IMR-90 (cell line): ENCODE results near the gene C19orf47. TPM values are rescaled to one million over a fixed set of nuclear protein-coding genes. Genes with fewer than 3 reads are reported as not detected.
A peak's percentile ranks its signal among the peaks of the same experiment; 100 is the strongest.

ENCODE experiments used
- ATAC-seq: fragments of 200-7000 bp; cut with Tn5 transposase; 2 replicates; pipeline ENCODE4 v1.9.1; 2020; ENCODE audit warnings: low read depth, mild to moderate bottlenecking, moderate library complexity
- BruUV-seq: library from RNA; stranded (reverse); fragments of 400-500 nt; replicated peaks from 2 replicates; lab custom pipeline; 2021; lab: Mats Ljungman, UMichigan
- CTCF ChIA-PET: fragments of 300-600 bp; formaldehyde crosslinking; extraction: SDS; loops from one replicate; lab custom pipeline; 2021; ENCODE audit warnings: antibody characterized with exemption; lab: Yijun Ruan, JAX
- POLR2A ChIA-PET: fragments of 300-600 bp; sonication (Branson Sonifier 250); formaldehyde crosslinking; loops from one replicate; lab custom pipeline; 2022; ENCODE audit warnings: antibody characterized with exemption; ENCODE audit not compliant: unreplicated experiment; lab: Charles Lee
- DNase-seq: peaks from one replicate; pipeline ENCODE4 v3.0.0; 2013
- H2AFZ ChIP-seq: replicated peaks from 2 replicates; pipeline ENCODE3; 2013; ENCODE audit warnings: low read length, mild to moderate bottlenecking; ENCODE audit not compliant: poor library complexity
- H2AK5ac ChIP-seq: 2 replicates; pipeline ENCODE4 v1.6.1; 2013; ENCODE audit warnings: low read depth, low read length, inconsistent platforms
- H2AK9ac ChIP-seq: replicated peaks from 2 replicates; pipeline ENCODE3; 2013; ENCODE audit warnings: mild to moderate bottlenecking, low read depth, low read length, moderate library complexity; ENCODE audit not compliant: poor library complexity
- H2BK120ac ChIP-seq: 2 replicates; pipeline ENCODE4 v1.6.1; 2013; ENCODE audit warnings: low read depth, low read length, inconsistent platforms
- H2BK15ac ChIP-seq: 3 replicates; pipeline ENCODE4 v1.6.1; 2013; ENCODE audit warnings: low read depth, low read length, inconsistent platforms
- H2BK20ac ChIP-seq: 2 replicates; pipeline ENCODE4 v1.6.1; 2013; ENCODE audit warnings: low read depth, mild to moderate bottlenecking, inconsistent platforms, low read length, moderate library complexity
- H2BK5ac ChIP-seq: 2 replicates; pipeline ENCODE4 v1.6.1; 2013; ENCODE audit warnings: mild to moderate bottlenecking, low read depth, low read length, inconsistent platforms; ENCODE audit not compliant: poor library complexity, severe bottlenecking
- H3K14ac ChIP-seq: replicated peaks from 2 replicates; pipeline ENCODE4 v1.6.1; 2013; ENCODE audit warnings: low read depth, low read length, inconsistent platforms
- H3K18ac ChIP-seq: 2 replicates; pipeline ENCODE4 v1.6.1; 2013; ENCODE audit warnings: low read depth, low read length, control low read depth
- H3K23ac ChIP-seq: 2 replicates; pipeline ENCODE4 v1.6.1; 2013; ENCODE audit warnings: low read depth, low read length, inconsistent platforms
- H3K27ac ChIP-seq: 2 replicates; pipeline ENCODE4 v1.5.1; 2013; ENCODE audit warnings: mild to moderate bottlenecking, control low read depth, low read length; ENCODE audit not compliant: insufficient read depth
- H3K27me3 ChIP-seq: 2 replicates; pipeline ENCODE4 v1.6.1; 2013; ENCODE audit warnings: low read length; ENCODE audit not compliant: control insufficient read depth, insufficient read depth
- H3K36me3 ChIP-seq: 2 replicates; pipeline ENCODE4 v1.6.1; 2013; ENCODE audit warnings: low read length, mixed read lengths; ENCODE audit not compliant: control insufficient read depth, insufficient read depth
- H3K4ac ChIP-seq: 2 replicates; pipeline ENCODE4 v1.6.1; 2013; ENCODE audit warnings: low read depth, low read length, inconsistent platforms
- H3K4me1 ChIP-seq: 2 replicates; pipeline ENCODE4 v1.6.1; 2013; ENCODE audit warnings: low read length, mixed read lengths; ENCODE audit not compliant: control insufficient read depth, insufficient read depth
- H3K4me2 ChIP-seq: 2 replicates; pipeline ENCODE4 v1.6.1; 2013; ENCODE audit warnings: low read depth, mild to moderate bottlenecking, control low read depth, low read length, moderate library complexity
- H3K4me3 ChIP-seq: 2 replicates; pipeline ENCODE4 v1.5.1; 2013; ENCODE audit warnings: low read depth, mild to moderate bottlenecking, control low read depth, low read length, moderate library complexity; ENCODE audit not compliant: insufficient read depth
- H3K56ac ChIP-seq: 2 replicates; pipeline ENCODE4 v1.6.1; 2013; ENCODE audit warnings: low read length, inconsistent platforms; ENCODE audit not compliant: insufficient read depth; ENCODE audit errors: extremely low read depth
- H3K79me1 ChIP-seq, 2 experiments: 2 replicates each; pipeline ENCODE4 v1.6.1; 2013; ENCODE audit warnings: low read length in 2 of 2, inconsistent platforms in 1 of 2, low read depth in 1 of 2
- H3K9ac ChIP-seq: 2 replicates; pipeline ENCODE4 v1.6.1; 2013; ENCODE audit warnings: low read depth, low read length, control low read depth
- H3K9me1 ChIP-seq: 2 replicates; pipeline ENCODE4 v1.6.1; 2013; ENCODE audit warnings: low read length, inconsistent platforms; ENCODE audit not compliant: insufficient read depth
- H3K9me3 ChIP-seq: 2 replicates; pipeline ENCODE4 v1.6.1; 2013; ENCODE audit warnings: low read length; ENCODE audit not compliant: control insufficient read depth, insufficient read depth
- H4K20me1 ChIP-seq: 2 replicates; pipeline ENCODE4 v1.6.1; 2013; ENCODE audit warnings: low read length, inconsistent platforms; ENCODE audit not compliant: insufficient read depth
- H4K5ac ChIP-seq: 2 replicates; pipeline ENCODE4 v1.6.1; 2013; ENCODE audit warnings: mild to moderate bottlenecking, low read depth, low read length, control low read depth
- H4K8ac ChIP-seq, 2 experiments: 2 replicates each; pipeline ENCODE4 v1.6.1; 2013; ENCODE audit warnings: low read depth in 2 of 2, low read length in 2 of 2, control low read depth in 1 of 2, inconsistent platforms in 1 of 2
- H4K91ac ChIP-seq: 2 replicates; pipeline ENCODE4 v1.6.1; 2013; ENCODE audit warnings: low read depth, low read length, inconsistent platforms; ENCODE audit not compliant: insufficient read depth
- BHLHE40 ChIP-seq: fragments of 150-350 bp; IDR thresholded peaks from 2 replicates; pipeline ENCODE4 v1.6.1; 2016; ENCODE audit warnings: mild to moderate bottlenecking, low read depth, low read length
- CEBPB ChIP-seq: IDR thresholded peaks from 2 replicates; pipeline ENCODE4 v1.6.1; 2012; ENCODE audit warnings: low read depth, low read length, improper control_type of control experiment
- CHD1 ChIP-seq: IDR thresholded peaks from 2 replicates; pipeline ENCODE4 v1.6.1; 2012; ENCODE audit warnings: low read depth, low read length, improper control_type of control experiment
- CTCF ChIP-seq: conservative IDR thresholded peaks from 2 replicates; pipeline ENCODE4 v1.5.1; 2012; ENCODE audit warnings: mild to moderate bottlenecking, low read depth, low read length, improper control_type of control experiment
- ELK1 ChIP-seq: fragments of 150-350 bp; IDR thresholded peaks from 2 replicates; pipeline ENCODE4 v1.6.1; 2016; ENCODE audit warnings: low read depth, mild to moderate bottlenecking, low read length, moderate library complexity, borderline replicate concordance
- FOS ChIP-seq: fragments of 150-350 bp; IDR thresholded peaks from 2 replicates; pipeline ENCODE4 v1.6.1; 2016; ENCODE audit warnings: low read depth, low read length
- MAFK ChIP-seq: IDR thresholded peaks from 2 replicates; pipeline ENCODE4 v1.6.1; 2012; ENCODE audit warnings: low read depth, low read length, improper control_type of control experiment
- MAZ ChIP-seq: IDR thresholded peaks from 2 replicates; pipeline ENCODE4 v1.6.1; 2012; ENCODE audit warnings: low read depth, mild to moderate bottlenecking, low read length, improper control_type of control experiment, moderate library complexity, borderline replicate concordance
- NFE2L2 ChIP-seq: fragments of 150-350 bp; IDR thresholded peaks from 2 replicates; pipeline ENCODE4 v1.6.1; 2016; ENCODE audit warnings: low read depth, mild to moderate bottlenecking, low read length
- POLR2A ChIP-seq: IDR thresholded peaks from 2 replicates; pipeline ENCODE4 v1.6.1; 2012; ENCODE audit warnings: mild to moderate bottlenecking, low read depth, low read length
- RAD21 ChIP-seq: IDR thresholded peaks from 2 replicates; pipeline ENCODE4 v1.6.1; 2012; ENCODE audit warnings: low read length, improper control_type of control experiment
- RCOR1 ChIP-seq: IDR thresholded peaks from 2 replicates; pipeline ENCODE4 v1.6.1; 2012; ENCODE audit warnings: mild to moderate bottlenecking, low read length, improper control_type of control experiment; ENCODE audit not compliant: insufficient replicate concordance
- RFX5 ChIP-seq: IDR thresholded peaks from 2 replicates; pipeline ENCODE4 v1.8.0; 2012; ENCODE audit warnings: low read depth, mild to moderate bottlenecking, low read length, moderate library complexity
- SMC3 ChIP-seq: fragments of 150-350 bp; IDR thresholded peaks from 2 replicates; pipeline ENCODE4 v1.6.1; 2016; ENCODE audit warnings: low read depth, mild to moderate bottlenecking, antibody characterized with exemption, low read length, moderate library complexity
- USF2 ChIP-seq: fragments of 150-350 bp; IDR thresholded peaks from 2 replicates; pipeline ENCODE4 v1.6.1; 2017; ENCODE audit warnings: mild to moderate bottlenecking, antibody characterized with exemption, low read length, low read depth
- WGBS, 2 experiments: methylation state at CpG; one replicate each; pipeline versions ENCODE4 v1.1.5 to v1.1.7; 2013; ENCODE audit warnings: missing lambda C conversion rate in 2 of 2; ENCODE audit not compliant: insufficient read length in 1 of 2; ENCODE audit errors: extremely low coverage in 2 of 2; 5-methylcytosine and 5-hydroxymethylcytosine counted together
- dilution Hi-C: fragments of 300-500 bp; cut with HindIII; formaldehyde crosslinking; loops from one replicate; pipeline ENCODE4 v1.14.3; 2018; ENCODE audit warnings: low sequenced_read_pairs; ENCODE audit not compliant: unreplicated experiment
- in situ Hi-C: fragments of 300-500 bp; cut with MboI; formaldehyde crosslinking; loops from 3 replicates; pipeline ENCODE4 v1.14.3; 2019; ENCODE audit warnings: low sequenced_read_pairs, inconsistent platforms, mixed read lengths
- intact Hi-C: fragments of 100-400 bp; cut with micrococcal nuclease; formaldehyde crosslinking; loops from 2 replicates; pipeline ENCODE4 v1.10.0; 2022
- polyA plus RNA-seq, 3 experiments: library from polyadenylated mRNA; depleted of rRNA; stranded (reverse); fragments of >200 nt; gene quantifications; 2 replicates each; pipeline ENCODE4 v1.2.3, GENCODE V29; 2012; ENCODE audit warnings: low replicate concordance in 1 of 3
- total RNA-seq: library from RNA; depleted of rRNA; stranded (reverse); fragments of >200 nt; gene quantifications from 2 replicates; pipeline ENCODE4 v1.2.3, GENCODE V29; 2012

The C19orf47 gene
- total and polyA plus RNA-seq, 2 of the 4 experiments (the other 2 are of a cell fraction): 3.6 to 16.3 TPM

GRCh38 chr19:40342644-40343311 is 5.4 kb downstream of the C19orf47 start:
- no peak overlapping the region for H2AFZ ChIP-seq
- intact Hi-C loops: no loop called here
- H2BK15ac ChIP-seq: no peak overlapping the region
- no peaks in the 10 kb centered on the region for H3K9me3 ChIP-seq
- no peak overlapping the region for H3K56ac ChIP-seq
- H2BK20ac ChIP-seq: no peak overlapping the region
- TF ChIP-seq RFX5: no peak
- TF ChIP-seq CEBPB: no peak
- TF ChIP-seq BHLHE40: no peak
- TF ChIP-seq RAD21: no peak
- TF ChIP-seq POLR2A: no peak
- no peak for TF ChIP-seq MAZ
- TF ChIP-seq RCOR1: no peak
- no peak for TF ChIP-seq NFE2L2
- TF ChIP-seq SMC3: no peak
- TF ChIP-seq CTCF: no peak
- TF ChIP-seq MAFK: no peak
- TF ChIP-seq FOS: no peak
- TF ChIP-seq CHD1: no peak
- TF ChIP-seq USF2: no peak
- TF ChIP-seq ELK1: no peak
- POLR2A ChIA-PET: no interaction called here
- H4K20me1 ChIP-seq: no peaks in the 10 kb centered on the region; the same call in 1 of the 2 replicates
- ATAC-seq (no peak), DNase-seq (no peak)
- no peak overlapping the region for H4K91ac ChIP-seq
- H2BK5ac ChIP-seq: no peak overlapping the region
- H3K79me1 ChIP-seq: peaks cover 31 to 54% of the 10 kb centered on the region in 2 experiments
- no peak overlapping the region for H2AK5ac ChIP-seq
- no peak overlapping the region for H3K4ac ChIP-seq
- H3K36me3 ChIP-seq: peaks cover 11% of the 10 kb centered on the region
- in situ Hi-C loops: no loop called here
- no peak overlapping the region for H3K27ac ChIP-seq
- H3K23ac ChIP-seq: 0 out of 2 replicates have a peak overlapping the region, but pooled peaks have one; percentile 24
- peaks cover 13% of the 10 kb centered on the region for H3K9me1 ChIP-seq
- H4K8ac ChIP-seq: no peak overlapping the region
- dilution Hi-C loops: no loop called here
- no peaks in the 10 kb centered on the region for H3K27me3 ChIP-seq
- peak overlapping the region; percentile 16 for H2AK9ac ChIP-seq
- CTCF ChIA-PET: no interaction called here
- H3K4me1 ChIP-seq: no peaks in the 10 kb centered on the region
- H3K4me3 ChIP-seq: no peak overlapping the region
- 83% methylated on average over 2 of the region's 11 CpGs; no CpG with 5 or more reads in 1 of the 2 experiments for WGBS, 2 experiments
- H3K14ac ChIP-seq: no peak overlapping the region
- H3K18ac ChIP-seq: no peak overlapping the region
- no TSS peak for BruUV-seq
- H3K4me2 ChIP-seq: no peak overlapping the region
- no peak overlapping the region for H4K5ac ChIP-seq
- no peak overlapping the region for H3K9ac ChIP-seq
- no peak overlapping the region for H2BK120ac ChIP-seq
